ENCODE measurements around the gene PTCH1.

Gene PTCH1

DNA sequence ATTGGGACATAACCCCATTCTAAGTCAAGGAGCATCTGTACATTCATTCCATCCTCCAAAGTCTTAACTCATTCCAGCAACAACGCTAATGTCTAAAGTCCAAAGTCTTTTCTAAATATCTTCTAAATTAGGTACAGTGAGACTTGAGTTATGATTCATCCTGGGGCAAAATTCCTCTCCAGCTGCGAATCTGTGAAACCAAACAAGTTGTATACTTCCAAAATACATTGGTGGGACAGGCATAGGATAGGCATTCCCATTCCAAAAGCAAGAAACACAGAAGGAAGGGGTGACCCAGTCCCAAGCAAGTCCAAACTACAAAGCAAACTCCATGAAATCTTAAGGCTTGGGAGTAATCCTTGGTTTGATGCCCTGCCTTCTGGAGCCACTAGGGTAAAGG, 101.6 kb downstream of the PTCH1 start:
- no peak overlapping the region for H3K9ac ChIP-seq (ENCODE audit: low read depth in 1 of 2, low read length in 2 of 2)
- H3K4me1 ChIP-seq (ENCODE audit: control insufficient read depth in 1 of 2, insufficient read depth in 2 of 2, low read length in 2 of 2) = no peaks in the 10 kb centered on the region
- H3K27me3 ChIP-seq (ENCODE audit: control insufficient read depth in 1 of 2, insufficient read depth in 2 of 2, low read length in 2 of 2) = no peaks in the 10 kb centered on the region
- H3K27ac ChIP-seq (ENCODE audit: low read depth, low read length) = no peak overlapping the region
- H3K9me3 ChIP-seq (ENCODE audit: control insufficient read depth in 1 of 2, low read length in 2 of 2) = no peaks in the 10 kb centered on the region
- no peak overlapping the region for H3K4me3 ChIP-seq (ENCODE audit: low read depth in 1 of 2, low read length in 2 of 2)
- H3K36me3 ChIP-seq (ENCODE audit: control insufficient read depth in 1 of 2, insufficient read depth in 2 of 2, low read length in 2 of 2) = no peaks in the 10 kb centered on the region

DNA sequence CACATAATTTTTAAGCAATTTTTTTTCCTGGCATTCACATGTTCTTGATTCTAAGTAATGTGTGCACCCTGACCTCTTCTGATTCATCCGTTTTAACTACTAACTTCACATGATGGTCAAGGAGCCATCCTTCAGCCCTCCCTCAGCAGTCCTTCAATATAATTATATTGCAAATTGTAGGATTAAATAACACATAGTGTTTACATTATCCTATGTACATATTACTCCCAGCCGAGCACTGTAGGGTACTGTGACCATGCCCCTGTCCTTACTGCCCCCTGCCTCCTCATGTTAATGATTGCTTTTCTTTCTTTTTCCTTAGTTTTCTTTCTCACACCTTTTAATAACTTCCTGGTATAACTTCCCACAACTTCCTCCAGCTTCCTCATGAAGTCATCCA, 103.0 kb downstream of the PTCH1 start:
- Histone ChIP-seq H3K4me3 (ENCODE audit: low read depth in 1 of 2, low read length in 2 of 2) (no peak overlapping the region), H3K9ac (ENCODE audit: low read depth in 1 of 2, low read length in 2 of 2) (no peak overlapping the region), H3K27ac (ENCODE audit: low read depth, low read length) (no peak overlapping the region), H3K4me1 (ENCODE audit: control insufficient read depth in 1 of 2, insufficient read depth in 2 of 2, low read length in 2 of 2) (no peaks in the 10 kb centered on the region), H3K36me3 (ENCODE audit: control insufficient read depth in 1 of 2, insufficient read depth in 2 of 2, low read length in 2 of 2) (no peaks in the 10 kb centered on the region), H3K27me3 (ENCODE audit: control insufficient read depth in 1 of 2, insufficient read depth in 2 of 2, low read length in 2 of 2) (no peaks in the 10 kb centered on the region), H3K9me3 (ENCODE audit: control insufficient read depth in 1 of 2, low read length in 2 of 2) (no peaks in the 10 kb centered on the region)

DNA sequence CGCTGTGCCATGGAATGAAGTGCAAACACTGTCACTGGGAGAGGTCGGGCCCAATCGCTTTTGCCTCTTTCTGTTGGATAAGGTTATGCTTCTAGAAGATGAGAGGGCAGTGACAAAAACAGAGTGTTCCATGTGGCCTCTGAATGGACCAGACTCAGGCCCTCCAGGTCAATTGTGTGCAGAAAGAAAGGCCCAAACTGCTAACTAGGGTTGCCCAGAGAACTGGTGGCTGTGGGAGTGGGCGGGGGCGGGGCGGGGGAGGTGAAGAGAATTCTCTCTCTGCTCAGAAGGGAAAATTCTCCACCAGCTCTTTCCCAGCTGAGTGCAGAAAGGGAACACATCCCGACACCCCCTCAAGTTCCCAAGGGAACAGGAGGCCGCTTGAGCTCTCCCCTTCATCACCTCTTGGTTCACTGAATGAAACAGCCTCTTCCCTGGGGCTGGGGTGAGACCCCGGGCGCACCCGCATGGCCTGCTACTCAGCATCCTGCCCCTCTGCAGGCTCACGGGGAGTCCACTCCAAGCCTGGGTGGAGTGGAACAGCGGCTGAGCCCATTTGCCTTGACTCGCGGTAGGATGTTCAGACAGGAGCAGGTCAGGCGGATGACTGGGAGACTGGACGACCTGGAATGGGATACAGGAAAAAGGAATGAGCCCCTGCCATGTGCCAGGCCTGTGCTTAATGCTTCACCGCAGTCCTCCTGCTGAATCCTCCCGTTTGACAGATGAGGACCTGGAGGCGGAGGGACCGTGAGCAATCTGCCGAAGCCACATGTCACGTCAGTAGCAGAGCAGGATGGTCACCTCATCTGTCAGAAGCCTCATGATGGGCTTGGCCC, 105.5 kb downstream of the PTCH1 start:
- Histone ChIP-seq H3K27ac (ENCODE audit: low read depth, low read length) (no peak overlapping the region), H3K9me3 (ENCODE audit: control insufficient read depth in 1 of 2, low read length in 2 of 2) (no peaks in the 10 kb centered on the region), H3K4me1 (ENCODE audit: control insufficient read depth in 1 of 2, insufficient read depth in 2 of 2, low read length in 2 of 2) (no peaks in the 10 kb centered on the region), H3K4me3 (ENCODE audit: low read depth in 1 of 2, low read length in 2 of 2) (no peak overlapping the region), H3K27me3 (ENCODE audit: control insufficient read depth in 1 of 2, insufficient read depth in 2 of 2, low read length in 2 of 2) (no peaks in the 10 kb centered on the region), H3K36me3 (ENCODE audit: control insufficient read depth in 1 of 2, insufficient read depth in 2 of 2, low read length in 2 of 2) (no peaks in the 10 kb centered on the region), H3K9ac (ENCODE audit: low read depth in 1 of 2, low read length in 2 of 2) (no peak overlapping the region)

DNA sequence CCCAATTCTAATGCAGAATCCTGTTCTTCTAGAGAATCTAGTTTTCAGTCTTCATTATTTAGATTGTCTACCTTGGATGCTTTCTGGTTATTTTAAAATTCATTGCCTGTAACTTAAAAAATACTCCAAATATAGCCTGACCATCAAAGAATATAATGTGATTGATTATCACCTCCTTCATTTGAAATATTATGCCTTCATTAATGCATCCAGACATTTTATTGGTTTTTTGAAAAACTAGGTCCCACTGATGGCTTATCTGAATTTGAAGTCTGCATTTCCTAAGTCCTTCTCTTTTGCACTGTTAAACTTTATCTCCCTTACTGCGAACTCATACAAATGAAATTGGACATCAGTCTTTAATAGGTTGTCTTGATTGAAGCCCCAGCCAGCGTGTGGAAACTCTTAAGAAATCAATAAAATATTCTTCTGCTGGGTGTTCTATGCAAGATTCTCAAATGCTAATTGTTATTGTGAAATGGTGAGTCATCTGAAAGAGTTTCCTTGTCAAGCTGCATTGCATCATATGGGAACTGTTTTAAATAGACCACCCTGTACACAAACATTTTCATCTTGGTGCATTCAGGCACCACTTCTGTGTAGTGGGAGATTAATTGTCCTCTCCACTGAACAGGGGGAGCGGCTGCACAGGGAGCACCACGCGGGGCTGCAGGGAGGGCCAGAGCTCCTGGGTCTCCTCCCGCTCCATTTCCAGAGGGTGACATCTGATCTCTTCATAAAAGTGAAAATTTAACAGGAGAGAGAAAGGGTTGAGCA, 106.9 kb downstream of the PTCH1 start:
- no peaks in the 10 kb centered on the region for H3K9me3 ChIP-seq (ENCODE audit: control insufficient read depth in 1 of 2, low read length in 2 of 2)
- no peaks in the 10 kb centered on the region for H3K36me3 ChIP-seq (ENCODE audit: control insufficient read depth in 1 of 2, insufficient read depth in 2 of 2, low read length in 2 of 2)
- H3K9ac ChIP-seq (ENCODE audit: low read depth in 1 of 2, low read length in 2 of 2) = no peak overlapping the region
- no peaks in the 10 kb centered on the region for H3K4me1 ChIP-seq (ENCODE audit: control insufficient read depth in 1 of 2, insufficient read depth in 2 of 2, low read length in 2 of 2)
- no peak overlapping the region for H3K4me3 ChIP-seq (ENCODE audit: low read depth in 1 of 2, low read length in 2 of 2)
- no peak overlapping the region for H3K27ac ChIP-seq (ENCODE audit: low read depth, low read length)
- H3K27me3 ChIP-seq (ENCODE audit: control insufficient read depth in 1 of 2, insufficient read depth in 2 of 2, low read length in 2 of 2) = no peaks in the 10 kb centered on the region

DNA sequence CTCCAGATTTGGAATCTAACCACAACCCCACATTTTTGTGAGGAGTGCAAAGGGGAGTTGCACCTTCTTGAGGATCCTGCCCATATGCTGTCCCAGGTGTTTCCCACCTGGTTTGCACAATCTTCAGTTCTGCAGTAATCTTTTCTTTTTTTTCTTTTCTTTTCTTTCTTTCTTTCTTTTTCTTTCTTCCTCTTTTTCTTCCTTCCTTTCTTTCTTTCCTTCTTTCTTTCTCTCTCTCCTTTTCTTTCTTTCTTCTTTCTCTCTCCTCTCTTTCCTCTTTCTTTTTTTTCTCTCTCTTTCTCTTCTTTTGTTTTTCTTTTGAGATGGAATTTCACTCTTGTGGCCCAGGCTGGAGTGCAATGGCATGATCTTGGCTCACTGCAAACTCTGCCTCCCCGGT, 109.2 kb downstream of the PTCH1 start:
- Histone ChIP-seq H3K4me3 (ENCODE audit: low read depth in 1 of 2, low read length in 2 of 2) (no peak overlapping the region), H3K9ac (ENCODE audit: low read depth in 1 of 2, low read length in 2 of 2) (no peak overlapping the region), H3K27me3 (ENCODE audit: control insufficient read depth in 1 of 2, insufficient read depth in 2 of 2, low read length in 2 of 2) (no peaks in the 10 kb centered on the region), H3K36me3 (ENCODE audit: control insufficient read depth in 1 of 2, insufficient read depth in 2 of 2, low read length in 2 of 2) (no peaks in the 10 kb centered on the region), H3K9me3 (ENCODE audit: control insufficient read depth in 1 of 2, low read length in 2 of 2) (no peaks in the 10 kb centered on the region), H3K27ac (ENCODE audit: low read depth, low read length) (no peak overlapping the region), H3K4me1 (ENCODE audit: control insufficient read depth in 1 of 2, insufficient read depth in 2 of 2, low read length in 2 of 2) (no peaks in the 10 kb centered on the region)

DNA sequence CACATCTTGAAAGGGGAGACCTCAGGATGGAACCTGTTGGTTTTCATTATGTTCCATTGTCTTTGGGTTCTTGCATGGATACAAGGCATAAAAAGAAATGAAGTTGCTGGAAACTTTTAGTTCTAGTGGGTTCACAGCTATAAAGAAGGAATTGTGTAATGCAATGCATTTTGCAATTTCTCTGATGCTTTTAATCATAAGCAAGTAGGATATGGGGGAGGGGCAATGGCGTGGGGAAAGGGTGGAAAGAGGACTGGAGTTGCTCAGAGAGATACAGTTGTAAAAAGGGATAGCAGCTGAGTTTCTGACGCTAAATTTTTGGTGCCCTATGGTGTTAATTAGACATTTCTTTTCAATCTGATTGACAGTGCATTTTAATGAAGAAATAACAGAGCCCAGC, 110.7 kb downstream of the PTCH1 start:
- no peaks in the 10 kb centered on the region for H3K36me3 ChIP-seq (ENCODE audit: control insufficient read depth in 1 of 2, insufficient read depth in 2 of 2, low read length in 2 of 2)
- no peak overlapping the region for H3K27ac ChIP-seq (ENCODE audit: low read depth, low read length)
- H3K27me3 ChIP-seq (ENCODE audit: control insufficient read depth in 1 of 2, insufficient read depth in 2 of 2, low read length in 2 of 2) = no peaks in the 10 kb centered on the region
- no peaks in the 10 kb centered on the region for H3K4me1 ChIP-seq (ENCODE audit: control insufficient read depth in 1 of 2, insufficient read depth in 2 of 2, low read length in 2 of 2)
- no peak overlapping the region for H3K9ac ChIP-seq (ENCODE audit: low read depth in 1 of 2, low read length in 2 of 2)
- no peaks in the 10 kb centered on the region for H3K9me3 ChIP-seq (ENCODE audit: control insufficient read depth in 1 of 2, low read length in 2 of 2)
- no peak overlapping the region for H3K4me3 ChIP-seq (ENCODE audit: low read depth in 1 of 2, low read length in 2 of 2)

DNA sequence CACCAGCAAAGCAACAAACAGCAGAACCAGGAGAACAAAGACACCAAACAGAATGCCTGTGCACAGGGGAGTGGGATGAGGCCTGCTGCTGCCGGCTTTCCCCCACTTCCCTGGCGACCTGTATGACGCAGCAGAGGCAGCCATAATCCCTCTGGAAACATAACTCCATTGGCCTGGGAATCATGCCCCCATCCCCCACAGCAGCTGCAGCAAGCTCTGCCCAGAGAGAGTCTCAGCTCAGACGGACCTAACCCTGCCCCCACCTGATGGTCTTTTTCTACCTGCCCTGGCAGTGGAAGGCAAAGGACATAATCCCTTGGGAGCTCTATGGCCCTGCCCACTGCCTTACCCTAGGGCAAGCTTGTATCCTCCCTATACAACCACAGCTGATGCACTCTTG, 117.5 kb downstream of the PTCH1 start:
- no peaks in the 10 kb centered on the region for H3K9me3 ChIP-seq (ENCODE audit: control insufficient read depth in 1 of 2, low read length in 2 of 2)
- no peaks in the 10 kb centered on the region for H3K4me1 ChIP-seq (ENCODE audit: control insufficient read depth in 1 of 2, insufficient read depth in 2 of 2, low read length in 2 of 2)
- no peak overlapping the region for H3K9ac ChIP-seq (ENCODE audit: low read depth in 1 of 2, low read length in 2 of 2)
- H3K36me3 ChIP-seq (ENCODE audit: control insufficient read depth in 1 of 2, insufficient read depth in 2 of 2, low read length in 2 of 2) = no peaks in the 10 kb centered on the region
- no peak overlapping the region for H3K4me3 ChIP-seq (ENCODE audit: low read depth in 1 of 2, low read length in 2 of 2)
- H3K27me3 ChIP-seq (ENCODE audit: control insufficient read depth in 1 of 2, insufficient read depth in 2 of 2, low read length in 2 of 2) = no peaks in the 10 kb centered on the region
- H3K27ac ChIP-seq (ENCODE audit: low read depth, low read length) = no peak overlapping the region

All from duodenal mucosa (tissue), 2 donors.